HG03460 (cell line): Measurements from ENCODE around the gene CCM2L.
"Not testable (repeated sequence)": the region's sequence is repeated elsewhere in the genome, so short reads cannot be mapped to it uniquely, and the experiment has no call there.

Experiments used
- ATAC-seq: cut with Tn5 transposase; IDR thresholded peaks from one replicate; pipeline ENCODE4 v1.9.1; 2021; ENCODE audit not compliant: unreplicated experiment

The CCM2L gene

DNA sequence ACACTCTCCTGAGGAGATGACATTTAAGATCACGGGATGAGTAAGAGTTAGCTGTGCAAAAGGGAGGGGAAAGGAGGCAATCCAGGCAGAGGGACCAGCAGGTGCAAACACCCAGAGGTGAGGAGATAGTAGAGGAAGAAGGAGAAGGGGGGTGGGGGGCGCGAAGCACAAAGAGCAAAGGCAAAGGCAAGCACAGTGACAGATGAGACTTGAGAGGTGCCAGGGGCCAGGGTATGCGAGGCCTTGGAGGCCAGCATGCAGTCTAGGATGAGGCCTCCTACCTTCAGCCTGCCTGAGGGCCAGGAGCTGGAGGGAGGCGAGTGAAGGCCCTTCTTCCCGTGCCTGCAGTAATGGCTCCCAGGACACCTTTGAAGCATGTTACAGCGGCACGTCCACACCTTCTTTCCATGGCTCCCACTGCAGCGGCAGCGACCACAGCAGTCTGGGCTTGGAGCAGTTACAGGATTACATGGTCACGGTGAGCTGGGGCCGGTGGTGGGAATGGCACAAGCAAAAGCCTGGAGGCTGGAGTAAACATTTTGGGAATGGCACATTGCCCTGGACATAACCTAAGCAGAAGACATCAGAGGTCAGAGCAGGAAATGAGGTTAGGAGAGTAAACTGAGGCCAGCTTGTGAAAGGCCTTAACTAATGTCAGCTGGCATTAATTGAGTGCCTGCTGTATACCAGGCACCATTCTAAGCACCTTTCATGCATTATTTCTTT, 18.6 kb downstream of the CCM2L start:
- no peak for ATAC-seq

DNA sequence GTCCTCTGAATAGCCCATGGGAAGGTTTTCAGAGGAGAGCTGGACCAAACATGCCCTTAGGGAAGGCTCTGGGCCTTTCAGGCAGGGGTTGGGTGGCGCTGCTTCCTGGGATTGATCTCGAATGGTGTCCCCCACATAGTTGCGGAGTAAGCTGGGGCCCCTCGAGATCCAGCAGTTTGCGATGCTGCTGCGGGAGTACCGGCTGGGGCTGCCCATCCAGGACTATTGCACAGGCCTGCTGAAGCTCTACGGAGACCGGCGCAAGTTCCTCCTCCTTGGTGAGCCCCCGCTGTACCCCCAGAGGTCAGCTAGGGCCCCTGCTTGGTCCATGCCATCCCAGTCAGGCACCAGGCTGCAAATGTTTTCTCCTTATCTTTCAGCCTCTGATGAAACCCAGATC, 19.3 kb downstream of the CCM2L start:
- no peak for ATAC-seq

GRCh38 chr20:32031007-32031958, 21.0 kb downstream of the CCM2L start:
- ATAC-seq = no peak

DNA sequence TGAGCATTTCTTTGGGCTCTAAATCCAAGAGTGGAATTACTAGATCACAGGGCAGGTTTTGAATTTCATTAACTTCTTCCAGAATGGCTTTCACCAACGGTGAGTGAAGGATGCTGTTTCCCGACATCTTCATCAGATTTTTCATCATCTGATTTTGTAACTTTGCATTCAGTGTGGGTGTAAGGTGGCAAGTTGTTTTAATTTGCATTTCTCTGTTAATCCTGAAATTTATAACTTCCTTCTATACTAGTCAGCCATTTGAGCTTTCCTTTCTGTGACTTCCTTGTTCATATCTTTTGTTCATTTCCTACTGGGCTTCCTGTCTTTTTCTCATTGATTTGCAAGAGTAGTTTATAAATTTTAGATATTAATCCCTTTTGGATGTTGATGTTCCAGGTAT, 23.1 kb downstream of the CCM2L start:
- no peak for ATAC-seq

DNA sequence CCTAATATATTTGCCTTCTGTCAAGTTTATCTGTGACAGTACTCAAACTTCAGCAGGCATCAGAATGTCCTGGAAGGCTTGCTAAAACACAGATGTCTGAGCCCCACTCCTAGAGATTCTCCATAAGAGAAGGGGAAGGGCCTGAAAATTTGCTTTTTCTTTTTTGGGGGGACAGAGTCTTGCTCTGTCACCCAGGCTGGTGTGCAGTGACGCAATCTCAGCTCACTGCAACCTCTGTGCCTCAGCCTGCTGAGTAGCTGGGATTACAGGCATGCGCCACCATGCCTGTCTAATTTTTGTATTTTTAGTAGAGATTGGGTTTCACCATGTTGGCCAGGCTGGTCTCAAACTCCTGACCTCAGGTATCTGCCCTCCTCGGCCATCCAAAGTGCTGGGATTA, 23.5 kb downstream of the CCM2L start:
- not testable (repeated sequence) for ATAC-seq

GRCh38 chr20:32034581-32035425, 24.6 kb downstream of the CCM2L start:
- no peak for ATAC-seq

DNA sequence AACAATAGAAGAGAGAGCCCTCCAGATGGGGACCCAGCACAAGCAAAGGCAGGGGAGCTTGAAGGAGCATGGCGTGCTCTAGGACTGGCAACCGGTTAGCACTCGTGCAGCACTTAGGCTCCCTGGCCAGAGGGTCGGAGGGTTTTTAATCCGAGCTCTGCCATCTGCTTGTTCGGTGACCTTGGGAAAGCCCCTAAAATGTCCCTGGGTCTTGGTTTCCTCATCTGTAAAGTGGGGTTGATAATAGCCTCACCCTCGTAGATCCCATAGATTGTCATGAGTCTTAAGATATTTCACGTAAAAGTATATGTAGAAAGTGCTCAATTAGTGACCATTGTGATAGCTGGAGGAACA, 25.2 kb downstream of the CCM2L start:
- no peak for ATAC-seq

DNA sequence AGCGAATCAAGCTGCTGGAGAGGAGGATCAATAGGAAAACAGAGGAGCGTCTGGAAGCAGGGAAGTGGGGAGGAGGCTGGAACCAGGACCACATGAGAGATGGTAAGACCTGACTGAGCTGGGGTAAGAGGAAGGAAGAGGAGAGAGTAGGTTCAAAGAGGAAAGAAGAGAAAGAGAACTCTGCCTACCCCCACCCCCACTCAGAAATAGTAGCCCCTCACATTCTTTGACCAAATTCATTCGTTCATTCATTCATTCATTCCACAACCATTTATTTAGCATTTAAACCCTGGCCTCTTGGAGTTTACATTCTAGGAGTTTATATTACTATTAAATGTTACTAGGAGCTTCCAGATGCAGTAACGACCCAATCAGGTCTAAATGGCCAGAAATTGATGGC, 26.0 kb downstream of the CCM2L start:
- no peak for ATAC-seq

DNA sequence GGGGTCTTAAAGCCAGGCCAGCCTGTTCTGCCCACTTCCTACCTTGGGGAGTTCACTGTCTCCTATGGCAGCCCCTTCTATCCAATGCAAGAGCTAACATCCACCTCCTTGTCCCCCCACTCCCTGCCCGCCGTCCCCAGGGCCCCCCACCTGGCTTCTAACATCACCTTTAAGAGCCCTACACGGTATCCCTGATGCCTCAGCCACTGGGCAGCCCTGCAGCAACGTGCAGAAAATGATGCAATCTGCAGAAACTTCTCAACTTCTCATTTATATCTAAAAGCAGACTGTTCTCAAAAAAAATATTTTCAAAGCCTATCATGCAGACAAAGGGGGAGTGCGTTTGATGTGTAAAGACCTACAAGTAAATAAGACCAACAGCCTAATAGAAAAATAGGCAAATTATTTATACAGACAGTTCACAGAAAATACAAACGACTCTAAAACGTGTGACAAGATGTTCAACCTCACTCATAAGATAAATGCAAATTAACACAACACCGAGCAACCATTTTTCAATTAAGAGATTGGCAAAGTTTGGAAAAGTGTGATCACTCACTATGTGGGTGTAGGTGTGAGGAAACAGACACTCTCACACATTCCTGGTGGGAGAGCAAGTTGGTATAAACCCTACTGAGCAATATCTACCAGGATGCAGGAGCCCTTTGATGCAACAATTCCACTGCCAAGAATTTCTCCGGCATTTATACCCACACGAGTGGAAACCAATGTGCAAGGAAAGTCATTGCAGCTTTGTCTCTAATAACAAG, 26.7 kb downstream of the CCM2L start:
- no peak for ATAC-seq

DNA sequence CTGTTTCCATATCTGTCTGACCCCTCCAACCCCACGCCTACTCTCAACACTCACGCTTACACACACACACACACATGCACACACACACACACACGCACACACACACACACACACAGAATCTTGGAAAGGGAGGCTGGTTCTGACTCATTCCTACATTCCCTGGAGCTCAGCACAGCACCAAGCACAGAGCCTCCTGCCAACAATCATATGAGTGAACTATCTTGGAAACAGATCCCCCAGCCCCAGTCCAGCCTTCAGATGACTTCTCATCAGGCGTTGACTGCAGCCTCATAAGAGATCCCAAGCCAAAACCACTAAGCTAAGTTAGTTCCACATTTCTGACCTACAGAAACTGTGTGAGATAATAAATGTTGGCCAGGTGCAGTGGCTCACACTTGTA, 27.7 kb downstream of the CCM2L start:
- no peak for ATAC-seq

DNA sequence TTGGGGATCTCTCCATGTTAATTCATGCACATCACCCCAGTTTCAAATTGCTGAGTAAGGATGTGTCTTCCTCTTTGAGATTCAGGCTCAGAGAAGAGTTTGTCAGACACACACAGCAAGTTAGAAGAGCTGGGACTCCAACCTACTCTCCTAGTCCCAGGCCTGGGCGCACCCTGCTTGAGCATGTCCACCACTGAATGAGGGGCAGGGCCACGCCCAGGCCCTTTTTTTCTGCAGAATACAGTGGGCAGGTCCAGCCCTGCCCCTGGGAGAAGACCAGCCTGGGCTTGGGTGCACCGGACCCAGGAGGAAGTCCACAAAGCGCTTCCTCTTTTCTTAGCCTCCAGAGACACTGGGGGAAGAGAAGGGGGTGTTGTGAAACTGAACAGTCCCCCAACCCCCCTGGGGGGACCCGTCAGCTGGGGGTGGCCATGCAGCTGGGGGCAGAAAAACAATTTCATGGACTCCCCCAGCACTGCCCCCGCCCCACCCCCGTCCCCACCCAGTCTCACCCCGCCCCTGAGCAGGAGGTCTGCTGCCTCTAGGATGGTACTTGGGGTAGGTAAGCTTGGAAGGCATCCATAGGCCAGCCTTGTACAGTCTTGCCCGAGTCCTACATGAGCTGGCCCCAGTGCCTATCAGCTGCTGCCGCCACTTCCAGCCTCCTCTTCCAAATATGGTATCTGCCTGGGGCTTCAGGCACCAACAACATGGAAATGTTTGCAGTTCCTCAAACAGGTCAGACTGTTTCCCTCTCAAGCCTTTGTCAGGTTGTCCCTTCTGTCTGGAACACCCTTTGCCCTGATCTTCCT, 30.1 kb downstream of the CCM2L start:
- ATAC-seq = no peak

DNA sequence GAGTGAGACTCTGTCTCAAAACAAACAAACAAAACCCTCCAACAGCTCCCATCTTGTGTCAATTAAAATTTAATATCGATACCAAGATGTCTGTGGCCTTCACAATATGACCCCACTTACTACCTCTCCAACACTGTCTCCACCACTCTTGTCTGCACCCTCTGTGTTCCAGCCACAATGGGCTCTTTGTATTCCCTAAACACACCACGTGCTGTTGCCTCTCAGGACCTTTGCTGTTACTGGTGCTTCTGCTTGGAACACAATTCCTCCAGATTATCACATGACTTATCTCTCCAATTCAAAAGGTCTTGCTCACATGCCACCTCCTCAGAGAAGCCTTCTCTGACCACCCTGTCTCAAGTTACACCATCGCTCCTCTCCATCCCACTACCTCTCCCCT, 35.8 kb downstream of the CCM2L start:
- ATAC-seq = no peak

- no peak for ATAC-seq
Observed at GRCh38 chr20:32050324-32050841, 40.1 kb downstream of the CCM2L start.

GRCh38 chr20:32050851-32051556, 40.8 kb downstream of the CCM2L start:
- no peak for ATAC-seq

DNA sequence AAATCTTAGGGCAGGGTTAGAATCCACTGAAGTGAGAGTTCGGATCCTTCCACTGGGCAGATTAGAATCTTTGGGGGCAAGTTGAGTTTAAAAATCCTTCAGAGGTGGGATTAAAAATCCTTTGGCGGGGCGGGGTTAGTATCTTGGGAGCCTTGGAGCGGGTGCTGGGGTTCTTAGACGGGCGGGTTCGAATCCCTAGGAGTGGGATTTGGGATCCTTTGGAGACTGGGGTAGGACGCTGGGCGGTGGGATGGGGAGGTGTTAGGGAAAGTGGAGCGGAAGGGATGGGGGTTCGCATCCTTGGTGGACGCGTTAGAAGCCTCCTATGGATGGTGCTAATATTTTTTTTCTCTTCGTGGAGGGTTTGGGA, 41.5 kb downstream of the CCM2L start:
- no peak for ATAC-seq

- no peak for ATAC-seq
Observed at GRCh38 chr20:32052090-32052777, 42.0 kb downstream of the CCM2L start, which contains the start of gene HCK. Gene HCK (plus strand): TSS chr20:32052242.

DNA sequence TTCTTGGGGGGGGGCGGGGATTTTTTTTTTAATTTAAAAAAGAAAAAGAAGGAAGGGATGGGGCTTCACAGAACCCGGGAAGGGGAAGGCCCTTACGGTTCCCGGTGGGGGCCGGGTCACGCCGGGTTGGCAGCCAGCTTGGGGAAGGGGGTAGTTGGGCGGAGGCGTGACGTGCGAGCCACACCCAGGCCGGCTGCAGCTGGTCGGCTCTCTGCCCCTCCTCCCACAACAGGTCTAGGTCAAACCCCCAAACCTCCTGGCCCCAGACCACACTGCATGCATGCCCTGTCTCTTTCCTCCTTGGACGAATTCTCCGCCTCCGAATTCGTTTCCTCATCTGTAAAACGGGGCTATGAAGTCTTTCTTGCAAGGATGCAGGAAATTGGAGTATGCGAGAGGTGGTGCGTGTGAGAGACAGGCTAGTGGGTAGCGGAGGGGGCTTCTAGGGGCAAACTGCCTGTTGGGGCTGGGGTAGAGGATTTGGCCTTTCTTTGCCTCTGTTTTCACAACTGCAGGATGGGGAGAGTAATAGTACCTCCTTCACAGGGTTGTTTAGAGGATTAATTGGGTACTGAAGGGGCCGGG, 42.6 kb downstream of the CCM2L start:
- no peak for ATAC-seq

- ATAC-seq = no peak
Observed at GRCh38 chr20:32053648-32054047, 43.4 kb downstream of the CCM2L start.
